ENCODE measurements around the gene PLEKHG4. TPM values are rescaled to one million over a fixed set of nuclear protein-coding genes. Genes with fewer than 3 reads are reported as not detected.

PLEKHG4 gene
- 29.2 and 55.1 TPM in 2 replicates for total RNA-seq

GRCh38 chr16:67279296-67280089 lies at the start of gene PLEKHG4:
Gene PLEKHG4 (plus strand): TSS chr16:67279532. CDS start chr16:67280045, 513 bp downstream.

GRCh38 chr16:67247192-67248072 lies 31.9 kb upstream of the PLEKHG4 start, which contains the start of gene FHOD1:
Gene FHOD1 (minus strand): TSS chr16:67247481. CDS start chr16:67247410, 71 bp downstream.

GRCh38 chr16:67248401-67249177 lies 30.7 kb upstream of the PLEKHG4 start, which contains the start of gene SLC9A5:
Gene SLC9A5 (plus strand): TSS chr16:67248979. CDS start chr16:67249015, 36 bp downstream.

GRCh38 chr16:67326472-67327309 lies 47.4 kb downstream of the PLEKHG4 start, which contains the start of the genes KCTD19 and LRRC36:
Gene KCTD19 (minus strand): TSS chr16:67326741. CDS start chr16:67326707, 34 bp downstream.
Gene LRRC36 (plus strand): TSS chr16:67326815. CDS start chr16:67326863, 48 bp downstream.

Other genes with a start within 250 kb of the PLEKHG4 start
- gene PHAF1, start 169.6 kb upstream of the PLEKHG4 start, total RNA-seq = 16.0 and 19.4 TPM in 2 replicates
- gene B3GNT9, start 128.5 kb upstream of the PLEKHG4 start, total RNA-seq = 55.6 and 102 TPM in 2 replicates
- 25.3 and 35.1 TPM in 2 replicates for gene TRADD, start 119.6 kb upstream of the PLEKHG4 start, total RNA-seq
- 21.7 and 26.3 TPM in 2 replicates for gene FBXL8, start 119.6 kb upstream of the PLEKHG4 start, total RNA-seq
- 12.9 and 50.4 TPM in 2 replicates for gene HSF4, start 114.8 kb upstream of the PLEKHG4 start, total RNA-seq
- 12.8 and 18.5 TPM in 2 replicates for gene NOL3, start 109.0 kb upstream of the PLEKHG4 start, total RNA-seq
- 20.8 and 24.9 TPM in 2 replicates for gene MATCAP1, start 95.6 kb upstream of the PLEKHG4 start, total RNA-seq
- 0.17 TPM in 1 of 2 replicates, not detected in the other for gene EXOC3L1, start 89.4 kb upstream of the PLEKHG4 start, total RNA-seq
- gene E2F4, start 87.4 kb upstream of the PLEKHG4 start, total RNA-seq = 51.5 and 63.2 TPM in 2 replicates
- 0.29 and 0.66 TPM in 2 replicates for gene ELMO3, start 80.4 kb upstream of the PLEKHG4 start, total RNA-seq
- gene TMEM208, start 52.4 kb upstream of the PLEKHG4 start, total RNA-seq = 32.6 and 42.9 TPM in 2 replicates
- gene FHOD1, start 32.1 kb upstream of the PLEKHG4 start, total RNA-seq = 15.7 and 16.6 TPM in 2 replicates
- 1.3 and 2.3 TPM in 2 replicates for gene SLC9A5, start 30.6 kb upstream of the PLEKHG4 start, total RNA-seq
- 0.50 and 0.87 TPM in 2 replicates for gene KCTD19, start 47.2 kb downstream of the PLEKHG4 start, total RNA-seq
- 0.50 and 0.73 TPM in 2 replicates for gene LRRC36, start 47.3 kb downstream of the PLEKHG4 start, total RNA-seq
- 1.0 and 2.2 TPM in 2 replicates for gene TPPP3, start 114.0 kb downstream of the PLEKHG4 start, total RNA-seq
- gene ZDHHC1, start 136.9 kb downstream of the PLEKHG4 start, total RNA-seq = 9.9 and 10.9 TPM in 2 replicates
- gene HSD11B2, start 151.6 kb downstream of the PLEKHG4 start, total RNA-seq = 0.15 and 0.66 TPM in 2 replicates
- gene ATP6V0D1, start 201.6 kb downstream of the PLEKHG4 start, total RNA-seq = 181 and 219 TPM in 2 replicates
- not detected in 2 replicates for gene AGRP, start 204.0 kb downstream of the PLEKHG4 start, total RNA-seq
- gene RIPOR1, start 249.3 kb downstream of the PLEKHG4 start, total RNA-seq = 39.4 and 47.1 TPM in 2 replicates

All from smooth muscle cell of trachea (primary cell).